ENCODE measurements around the gene IGFBP1.
"Not testable (repeated sequence)": the region's sequence is repeated elsewhere in the genome, so short reads cannot be mapped to it uniquely, and the experiment has no call there.

The IGFBP1 gene

GRCh38 chr7:45888185-45888992 lies at the start of gene IGFBP1:
TSS of gene IGFBP1 (plus strand) at chr7:45888488. CDS start at chr7:45888653, 165 bp downstream.
- peak; percentile 44 for DNase-seq

DNA sequence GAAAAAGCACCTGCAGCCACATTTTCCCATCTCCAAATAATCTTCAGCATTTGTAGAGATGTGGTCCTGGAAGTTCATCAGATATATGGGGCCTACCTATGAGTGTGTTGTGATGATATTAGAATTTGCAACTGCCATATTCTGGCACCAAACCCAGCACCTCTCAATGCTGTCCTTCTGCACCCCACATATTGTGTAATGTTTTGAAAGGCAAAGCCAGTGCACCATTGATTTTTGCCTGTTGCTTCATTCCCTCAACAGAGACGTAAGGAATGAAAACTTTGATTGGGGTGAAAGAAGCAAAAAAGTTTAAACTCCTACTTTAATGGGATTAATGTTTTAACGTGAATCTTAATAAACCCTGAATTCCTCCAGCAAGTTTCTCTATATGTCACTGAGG lies 49.4 kb upstream of the IGFBP1 start:
- DNase-seq, result not testable (repeated sequence)

GRCh38 chr7:45841926-45842717 lies 46.2 kb upstream of the IGFBP1 start:
- DNase-seq, result peak; percentile 20

- not testable (repeated sequence) for DNase-seq
Measured at GRCh38 chr7:45846536-45846935, 41.8 kb upstream of the IGFBP1 start.

GRCh38 chr7:45848734-45849133 lies 39.6 kb upstream of the IGFBP1 start:
- not testable (repeated sequence) for DNase-seq

DNA sequence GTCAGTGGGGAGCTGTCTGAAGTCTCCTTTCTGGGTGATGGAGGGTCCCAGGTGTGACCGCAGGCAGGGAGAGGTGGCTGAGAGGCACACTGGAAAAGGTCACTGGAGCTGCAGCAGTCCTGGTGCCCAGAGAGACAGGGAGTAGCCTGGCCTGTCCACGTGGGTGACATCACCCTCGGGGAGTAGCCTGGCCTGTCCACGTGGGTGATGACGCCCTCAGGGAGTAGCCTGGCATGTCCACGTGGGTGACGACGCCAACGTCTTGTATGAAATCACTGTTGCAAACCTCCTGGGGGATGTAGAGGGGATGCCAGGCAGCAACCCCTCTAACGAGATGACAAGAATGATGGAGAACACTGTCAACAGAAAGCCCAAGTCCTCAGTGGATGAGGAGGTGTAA lies 35.3 kb upstream of the IGFBP1 start:
- not testable (repeated sequence) for DNase-seq

DNA sequence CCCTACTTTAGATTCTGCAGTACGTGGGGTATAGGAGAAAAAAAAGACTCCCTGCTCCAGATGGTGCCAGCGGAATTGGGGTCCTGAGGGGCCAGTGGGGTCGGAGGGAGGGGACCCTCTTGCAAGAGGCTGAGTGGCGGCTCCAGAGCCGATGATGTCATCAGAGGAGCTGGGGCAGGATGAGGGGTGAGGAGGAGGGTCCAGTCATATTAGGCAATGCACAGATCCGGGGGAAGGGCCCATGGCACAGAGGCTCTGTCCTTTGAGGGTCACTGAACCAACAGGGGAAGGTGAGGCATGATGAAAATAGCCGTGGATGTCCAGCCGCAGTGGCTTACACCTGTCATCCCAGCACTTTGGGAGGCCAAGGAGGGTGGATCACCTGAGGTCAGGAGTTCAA lies 34.8 kb upstream of the IGFBP1 start:
- DNase-seq, result not testable (repeated sequence)

DNA sequence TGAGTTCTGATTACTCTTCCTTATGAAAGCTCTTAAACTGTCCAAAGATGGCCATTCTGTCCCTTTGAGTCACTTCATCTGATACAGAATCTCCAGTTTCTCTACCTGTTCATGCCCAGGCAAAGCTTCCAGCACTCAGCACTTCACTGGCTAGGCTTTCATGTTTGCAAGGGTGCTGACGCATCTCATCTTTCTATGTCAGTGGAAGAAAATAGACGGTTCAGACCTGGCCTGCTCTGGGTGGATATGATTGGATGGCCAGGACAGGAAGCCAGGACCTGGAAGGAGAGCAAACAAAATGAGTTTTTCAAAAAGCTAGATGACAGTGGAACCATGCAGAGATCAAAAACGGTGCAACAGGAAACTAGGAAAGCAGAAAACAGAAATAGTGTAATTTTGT lies 32.6 kb upstream of the IGFBP1 start:
- peak; percentile 58 for DNase-seq

GRCh38 chr7:45856888-45857287 lies 31.4 kb upstream of the IGFBP1 start:
- not testable (repeated sequence) for DNase-seq

DNA sequence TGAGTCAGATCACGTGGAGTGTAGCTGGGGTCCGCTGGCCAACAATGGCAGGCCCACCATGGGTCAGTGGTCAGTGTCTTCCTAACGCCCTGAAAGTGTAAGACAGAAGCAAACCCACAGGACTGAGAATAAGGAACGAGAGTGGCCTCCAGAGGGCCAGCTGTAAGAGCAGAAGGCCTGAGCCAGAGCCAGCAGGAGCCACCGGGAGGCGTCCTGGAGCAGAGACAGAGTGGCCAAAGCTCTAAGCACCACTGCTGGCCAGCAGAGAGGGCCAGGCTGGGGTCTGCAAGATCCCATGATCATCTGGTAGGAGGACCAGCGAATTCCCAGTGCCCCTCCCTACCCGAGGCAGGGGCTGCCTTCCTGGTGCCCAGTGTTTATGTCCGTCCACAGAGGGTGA lies 24.6 kb upstream of the IGFBP1 start:
- no peak for DNase-seq

DNA sequence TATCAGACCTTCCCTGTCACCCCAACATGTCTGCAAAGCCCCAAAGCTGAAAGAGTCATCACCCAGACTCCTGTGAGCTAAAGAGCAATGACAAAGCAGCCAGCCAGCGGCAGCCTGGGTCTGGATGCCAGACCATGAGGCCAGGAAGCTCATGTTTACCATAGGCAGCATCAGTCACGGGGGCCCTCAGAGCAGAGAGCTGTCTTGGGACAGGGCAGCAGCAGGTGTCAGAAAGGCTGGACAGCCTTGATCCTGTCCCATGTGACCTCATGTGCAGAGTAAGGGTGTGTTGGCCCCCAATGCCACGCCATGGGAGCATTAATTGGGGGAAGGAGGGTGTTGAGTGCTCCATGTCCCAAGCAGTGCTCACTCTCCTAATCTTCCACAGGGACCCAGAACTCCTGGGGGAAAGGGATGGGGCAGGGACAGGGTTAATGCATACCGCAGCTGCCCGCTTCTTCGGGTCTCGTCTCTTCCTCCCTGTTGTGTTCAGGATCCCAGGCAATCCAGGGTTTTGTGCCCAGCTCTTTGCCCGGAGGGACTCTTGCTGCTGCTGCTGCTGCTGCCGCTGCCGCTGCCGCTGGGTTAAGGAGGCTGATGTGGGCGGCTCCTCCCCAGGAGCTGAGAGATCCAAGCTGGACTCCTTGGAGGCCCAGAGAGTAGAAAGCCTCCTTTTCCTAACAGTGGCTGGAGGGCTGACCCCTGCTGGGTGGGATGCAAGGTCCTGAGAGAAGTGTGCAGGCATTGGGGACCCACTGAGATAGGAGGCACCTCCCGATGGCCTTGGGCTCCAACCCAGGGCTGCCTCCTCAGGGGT lies 22.5 kb upstream of the IGFBP1 start:
- DNase-seq, result no peak

- no peak for DNase-seq
Measured at GRCh38 chr7:45867471-45867870, 20.8 kb upstream of the IGFBP1 start.

DNA sequence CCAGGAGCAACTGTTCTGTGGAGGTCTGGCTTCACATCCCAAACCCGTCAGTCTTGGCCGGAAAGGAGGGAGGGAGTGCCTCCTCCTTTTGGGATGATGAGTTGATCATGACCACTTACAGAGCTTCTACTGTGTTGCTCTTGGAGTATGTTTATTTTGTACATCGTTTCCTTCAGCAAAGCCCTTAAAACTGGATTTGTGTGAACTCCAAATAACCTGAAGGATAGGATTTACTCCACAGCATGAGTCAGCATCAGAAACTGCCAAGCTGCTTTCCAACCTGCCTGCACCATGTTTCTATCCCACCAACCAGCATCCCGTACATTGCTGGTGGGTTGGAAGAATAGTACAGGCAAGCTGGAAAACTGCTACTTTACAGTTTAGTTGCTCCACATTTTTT lies 18.9 kb upstream of the IGFBP1 start:
- no peak for DNase-seq

DNA sequence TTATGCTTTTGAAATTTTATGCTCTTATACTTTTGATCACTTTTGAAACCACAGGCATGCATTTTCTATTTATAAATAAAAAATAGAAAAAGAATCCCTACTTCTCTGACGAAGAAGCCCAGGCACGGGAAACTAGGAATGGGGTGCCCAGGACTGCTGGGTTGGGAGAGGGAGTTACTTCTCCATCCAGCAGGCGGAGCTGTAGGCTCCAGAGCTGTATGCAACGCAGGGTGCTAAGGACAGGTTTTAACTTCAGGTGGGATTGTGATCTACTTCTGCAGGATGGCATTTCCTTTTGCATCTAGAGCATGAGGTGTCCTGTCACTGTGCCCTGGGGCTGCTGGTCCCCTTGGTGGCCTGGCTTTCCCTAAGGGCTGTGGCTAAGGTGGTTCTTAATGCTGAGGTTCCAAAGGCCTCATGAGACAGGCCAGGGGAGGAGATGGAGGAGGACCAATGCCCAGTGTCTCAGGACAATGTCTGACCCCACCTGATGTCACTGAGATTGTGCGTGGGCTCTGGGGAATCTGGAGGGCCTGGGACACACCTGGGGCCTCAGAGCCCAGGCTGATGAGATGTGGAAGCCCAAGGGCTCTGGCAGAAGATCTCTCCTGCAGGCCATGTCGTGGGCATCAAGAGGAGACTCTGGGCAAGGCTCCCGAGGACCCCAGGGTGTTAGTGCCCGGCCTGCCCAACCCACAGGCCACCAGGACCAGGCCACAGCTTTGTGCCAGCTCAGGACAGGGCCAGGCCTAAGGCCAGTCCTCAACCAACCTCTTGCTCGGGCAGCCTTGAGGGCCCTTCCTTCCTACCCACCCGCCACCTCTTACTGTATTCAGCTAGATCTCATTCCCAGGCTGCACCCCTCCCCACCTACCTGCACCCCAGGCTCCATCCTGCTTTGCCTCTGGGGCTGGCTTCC lies 15.9 kb upstream of the IGFBP1 start:
- DNase-seq, result peak; percentile 25

- DNase-seq, result no peak
Measured at GRCh38 chr7:45873035-45873354, 15.3 kb upstream of the IGFBP1 start, which contains the start of gene CCDC201. TSS of gene CCDC201 (minus strand) at chr7:45873082. CDS start at chr7:45873007, 75 bp downstream.

- DNase-seq, result peak; percentile 27
Measured at GRCh38 chr7:45873355-45873754, 14.9 kb upstream of the IGFBP1 start.

GRCh38 chr7:45874408-45875131 lies 13.7 kb upstream of the IGFBP1 start:
- DNase-seq, result no peak

DNA sequence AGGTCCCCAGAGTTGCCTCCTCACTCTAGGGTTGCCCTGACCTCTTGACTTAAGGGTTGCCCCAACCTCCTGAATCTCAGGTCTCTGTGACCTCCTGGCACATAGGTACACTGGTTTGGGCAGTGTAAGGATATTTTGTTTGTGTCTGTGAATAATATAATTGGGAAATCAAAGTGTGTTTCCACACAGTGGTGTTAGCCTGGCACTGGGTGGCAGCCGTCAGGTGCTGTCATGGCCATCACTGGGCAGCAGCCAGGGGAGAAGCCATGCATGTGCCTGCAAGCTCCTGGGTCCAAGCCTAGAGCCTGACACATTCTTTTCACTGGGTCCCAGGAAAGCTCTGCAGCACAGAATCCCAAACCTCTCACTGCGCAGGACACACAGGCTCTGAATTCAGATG lies 11.8 kb upstream of the IGFBP1 start:
- no peak for DNase-seq

DNA sequence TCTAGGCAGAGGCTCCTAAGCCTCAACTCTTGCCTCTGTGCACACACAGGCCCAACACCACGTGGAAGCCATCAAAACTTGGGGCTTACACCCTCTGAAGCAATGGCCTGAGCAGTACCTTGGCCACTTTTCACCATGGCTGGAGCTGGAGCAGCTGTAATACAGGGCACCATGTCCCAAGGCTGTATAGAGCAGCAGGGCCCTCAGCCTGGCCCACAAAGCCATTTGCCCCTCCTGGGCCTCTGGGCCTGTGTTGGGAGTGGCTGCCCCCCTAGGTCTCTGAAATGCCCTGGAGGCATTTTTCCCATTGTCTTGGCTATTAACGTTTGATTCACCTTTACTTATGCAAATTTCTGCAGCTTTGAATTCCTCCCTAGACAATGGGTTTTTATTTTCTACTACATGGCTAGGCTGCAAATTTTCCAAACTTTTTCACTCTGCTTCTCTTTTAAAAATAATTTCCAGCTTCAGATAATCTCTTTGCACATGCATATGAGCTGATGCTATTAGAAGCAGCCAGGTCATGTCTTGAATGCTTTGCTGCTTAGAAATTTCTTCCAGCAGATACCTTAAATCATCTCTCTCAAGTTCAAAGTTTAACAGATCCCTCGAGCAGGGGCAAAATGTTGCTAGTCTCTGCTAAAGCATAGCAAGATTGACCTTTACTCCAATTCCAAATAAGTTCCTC lies 9.7 kb upstream of the IGFBP1 start:
- DNase-seq, result no peak

DNA sequence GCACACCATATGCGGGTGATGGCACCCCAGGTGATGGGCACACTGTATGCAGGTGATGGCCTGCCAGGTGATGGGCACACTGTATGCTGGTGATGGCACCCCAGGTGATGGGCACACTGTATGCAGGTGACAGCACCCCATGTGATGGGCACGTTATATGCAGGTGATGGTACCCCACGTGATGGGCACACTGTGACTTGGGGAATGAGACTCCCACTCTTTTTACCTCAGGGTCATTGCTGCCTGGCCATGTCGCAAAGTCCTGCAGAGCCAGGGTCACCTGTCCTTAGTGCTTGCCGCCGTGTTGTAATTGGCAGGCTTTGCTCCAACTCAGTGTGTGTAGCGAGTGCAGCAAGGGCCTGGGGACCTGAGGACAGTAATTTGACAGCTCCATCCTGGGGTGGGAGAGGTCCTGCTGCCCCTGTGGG lies 7.8 kb upstream of the IGFBP1 start:
- no peak for DNase-seq

GRCh38 chr7:45881280-45881758 lies 7.0 kb upstream of the IGFBP1 start:
- no peak for DNase-seq
